ENCODE results near the gene NRP1.
A peak's percentile ranks its signal among the peaks of the same experiment; 100 is the strongest.
"Not testable (repeated sequence)": the region's sequence is repeated elsewhere in the genome, so short reads cannot be mapped to it uniquely, and the experiment has no call there.

The NRP1 gene

GRCh38 chr10:33334153-33334804, at the start of gene NRP1:
Gene NRP1 (minus strand): TSS chr10:33334667. CDS start chr10:33334382, 285 bp downstream.
- DNase-seq (ENCODE audit: low read depth in 2 of 2): no peak

GRCh38 chr10:33384201-33384600, 49.7 kb upstream of the NRP1 start:
- not testable (repeated sequence) for DNase-seq (ENCODE audit: low read depth in 2 of 2)

GRCh38 chr10:33382921-33383713, 48.6 kb upstream of the NRP1 start:
- no peak for DNase-seq (ENCODE audit: low read depth in 2 of 2)

GRCh38 chr10:33382216-33382600, 47.7 kb upstream of the NRP1 start:
- no peak for DNase-seq (ENCODE audit: low read depth in 2 of 2)

- no peak for DNase-seq (ENCODE audit: low read depth in 2 of 2)
These were observed 47.2 kb upstream of the NRP1 start for GRCh38 chr10:33381451-33382215.

GRCh38 chr10:33377658-33378025, 43.2 kb upstream of the NRP1 start:
- no peak for DNase-seq (ENCODE audit: low read depth in 2 of 2)

- no peak for DNase-seq (ENCODE audit: low read depth in 2 of 2)
These were observed 42.6 kb upstream of the NRP1 start for GRCh38 chr10:33376976-33377657.

- no peak for DNase-seq (ENCODE audit: low read depth in 2 of 2)
These were observed 42.0 kb upstream of the NRP1 start for GRCh38 chr10:33376476-33376875.

- DNase-seq (ENCODE audit: low read depth in 2 of 2): no peak
These were observed 38.8 kb upstream of the NRP1 start for GRCh38 chr10:33373263-33373662.

- DNase-seq (ENCODE audit: low read depth in 2 of 2): no peak
These were observed 36.8 kb upstream of the NRP1 start for GRCh38 chr10:33371234-33371633.

- DNase-seq (ENCODE audit: low read depth in 2 of 2): no peak
These were observed 36.0 kb upstream of the NRP1 start for GRCh38 chr10:33370434-33370930.

- DNase-seq (ENCODE audit: low read depth in 2 of 2): no peak
These were observed 33.6 kb upstream of the NRP1 start for GRCh38 chr10:33368086-33368485.

- peak in 1 of 2 donors; percentile 14 for DNase-seq (ENCODE audit: low read depth in 2 of 2)
These were observed 31.5 kb upstream of the NRP1 start for GRCh38 chr10:33365871-33366411.

GRCh38 chr10:33365301-33365700, 30.8 kb upstream of the NRP1 start:
- no peak for DNase-seq (ENCODE audit: low read depth in 2 of 2)

- no peak for DNase-seq (ENCODE audit: low read depth in 2 of 2)
These were observed 28.6 kb upstream of the NRP1 start for GRCh38 chr10:33363106-33363505.

GRCh38 chr10:33358016-33358415, 23.5 kb upstream of the NRP1 start:
- DNase-seq (ENCODE audit: low read depth in 2 of 2): no peak

GRCh38 chr10:33355274-33355673, 20.8 kb upstream of the NRP1 start:
- DNase-seq (ENCODE audit: low read depth in 2 of 2): no peak

GRCh38 chr10:33353853-33354252, 19.4 kb upstream of the NRP1 start:
- DNase-seq (ENCODE audit: low read depth in 2 of 2): no peak

GRCh38 chr10:33353334-33353733, 18.9 kb upstream of the NRP1 start:
- DNase-seq (ENCODE audit: low read depth in 2 of 2): no peak

GRCh38 chr10:33352615-33353014, 18.1 kb upstream of the NRP1 start:
- no peak for DNase-seq (ENCODE audit: low read depth in 2 of 2)

- DNase-seq (ENCODE audit: low read depth in 2 of 2): no peak
These were observed 17.7 kb upstream of the NRP1 start for GRCh38 chr10:33352175-33352574.

- DNase-seq (ENCODE audit: low read depth in 2 of 2): no peak
These were observed 15.6 kb upstream of the NRP1 start for GRCh38 chr10:33350041-33350440.
